SK-N-SH treated with all-trans-retinoic acid at 6 μM for 48 hours (cell line): ENCODE data around the gene TGFB2.

Source experiments
- ARNTL ChIP-seq: fragments of 450-650 bp; formaldehyde crosslinking; IDR thresholded peaks from 2 replicates; pipeline ENCODE4 v1.5.0; 2020; ENCODE audit warnings: low read depth, mild to moderate bottlenecking, moderate library complexity, borderline replicate concordance
- BACH2 ChIP-seq: fragments of 250-450 bp; sonication (Bioruptor Pico); IDR thresholded peaks from 2 replicates; pipeline ENCODE4 v1.9.0; 2021; ENCODE audit warnings: mild to moderate bottlenecking, borderline replicate concordance
- CREB5 ChIP-seq: fragments of 250-450 bp; sonication (Bioruptor Pico); IDR thresholded peaks from 2 replicates; pipeline ENCODE4 v1.5.1; 2020; ENCODE audit warnings: low read depth, mild to moderate bottlenecking, moderate library complexity
- CSRNP3 ChIP-seq: fragments of 250-450 bp; sonication (Bioruptor Pico); IDR thresholded peaks from 2 replicates; pipeline ENCODE4 v1.5.1; 2021; ENCODE audit warnings: mild to moderate bottlenecking, moderate library complexity
- ESRRG ChIP-seq: fragments of 250-450 bp; sonication (Bioruptor Pico); IDR thresholded peaks from 2 replicates; pipeline ENCODE4 v1.6.1; 2021; ENCODE audit warnings: mild to moderate bottlenecking
- PATZ1 ChIP-seq: fragments of 250-450 bp; sonication (Bioruptor Pico); IDR thresholded peaks from 2 replicates; pipeline ENCODE4 v1.8.0; 2020; ENCODE audit warnings: mild to moderate bottlenecking, moderate library complexity, borderline replicate concordance
- RARB ChIP-seq: fragments of 250-450 bp; sonication (Bioruptor Pico); IDR thresholded peaks from 2 replicates; pipeline ENCODE4 v1.8.0; 2021; ENCODE audit warnings: mild to moderate bottlenecking, moderate library complexity
- TCF4 ChIP-seq: fragments of 250-450 bp; sonication (Bioruptor Pico); IDR thresholded peaks from 2 replicates; pipeline ENCODE4 v1.8.0; 2021; ENCODE audit warnings: mild to moderate bottlenecking, moderate library complexity, borderline replicate concordance
- TOX ChIP-seq: fragments of 250-450 bp; sonication (Bioruptor Pico); IDR thresholded peaks from 2 replicates; pipeline ENCODE4 v1.8.0; 2021; ENCODE audit warnings: mild to moderate bottlenecking, moderate library complexity, borderline replicate concordance
- ZFP3 ChIP-seq: fragments of 250-450 bp; sonication (Bioruptor Pico); IDR thresholded peaks from 2 replicates; pipeline ENCODE4 v1.5.0; 2020; ENCODE audit warnings: mild to moderate bottlenecking, moderate library complexity
- ZFP30 ChIP-seq: fragments of 450-650 bp; formaldehyde crosslinking; IDR thresholded peaks from 2 replicates; pipeline ENCODE4 v1.5.0; 2022; ENCODE audit warnings: mild to moderate bottlenecking, moderate library complexity
- ZNF565 ChIP-seq: fragments of 450-650 bp; formaldehyde crosslinking; conservative IDR thresholded peaks from 2 replicates; pipeline ENCODE4 v1.5.0; 2020; ENCODE audit warnings: low read depth, mild to moderate bottlenecking, moderate library complexity

GRCh38 chr1:218480588-218481099 lies 135.5 kb downstream of the TGFB2 start:
- TF ChIP-seq ESRRG (CRISPR knock-in tag) (no peak), ZFP3 (CRISPR knock-in tag) (0 out of 2 replicates have a peak, but pooled peaks have one; percentile 57), ZFP30 (no peak), BACH2 (no peak), TCF4 (no peak), RARB (no peak), CREB5 (CRISPR knock-in tag) (peak; percentile 76), ARNTL (CRISPR knock-in tag) (no peak), PATZ1 (CRISPR knock-in tag) (no peak), TOX (CRISPR knock-in tag) (0 out of 2 replicates have a peak, but pooled peaks have one; percentile 21), CSRNP3 (CRISPR knock-in tag) (no peak), ZNF565 (CRISPR knock-in tag) (no peak)
